ENCODE data around the gene INAFM2.

GRCh38 chr15:40364251-40364650, 40.8 kb downstream of the INAFM2 start:
- TF ChIP-seq FOXA1 (IDR thresholded peaks at IDR 0.05) (no peak), FOXK2 (IDR thresholded peaks at IDR 0.05) (no peak), FOXM1 (IDR thresholded peaks at IDR 0.05; ENCODE audit: borderline replicate concordance) (no peak), BHLHE40 (IDR thresholded peaks at IDR 0.05; ENCODE audit: borderline replicate concordance) (no peak), TARDBP (IDR thresholded peaks at IDR 0.05) (no peak), ELF4 (IDR thresholded peaks at IDR 0.05) (no peak), NFRKB (IDR thresholded peaks at IDR 0.05) (no peak), SP1 (IDR thresholded peaks at IDR 0.05) (no peak), ARNT (IDR thresholded peaks at IDR 0.05) (no peak), SUZ12 (IDR thresholded peaks at IDR 0.05) (no peak), PKNOX1 (IDR thresholded peaks at IDR 0.05) (no peak), HDGF (IDR thresholded peaks at IDR 0.05; ENCODE audit: borderline replicate concordance) (no peak)

Data from HEK293T (cell line).